HG02943 (cell line): ENCODE results near the gene TMEM150C.

Experiments
- ATAC-seq: cut with Tn5 transposase; IDR thresholded peaks from one replicate; pipeline ENCODE4 v1.9.1; 2021; ENCODE audit warnings: mild to moderate bottlenecking, low read depth, moderate library complexity; ENCODE audit not compliant: unreplicated experiment

The TMEM150C gene

GRCh38 chr4:82561786-82562563 lies at the start of gene TMEM150C:
TMEM150C (minus strand) TSS chr4:82561988; CDS start chr4:82504657, 57,331 bp downstream.
- no peak for ATAC-seq

- ATAC-seq, result no peak
Measured at GRCh38 chr4:82611527-82611926, 49.7 kb upstream of the TMEM150C start.

GRCh38 chr4:82610041-82610440 lies 48.3 kb upstream of the TMEM150C start:
- ATAC-seq, result no peak

- no peak for ATAC-seq
Measured at GRCh38 chr4:82606622-82607021, 44.8 kb upstream of the TMEM150C start.

GRCh38 chr4:82604522-82604921 lies 42.7 kb upstream of the TMEM150C start:
- ATAC-seq, result no peak

GRCh38 chr4:82601242-82602015 lies 39.6 kb upstream of the TMEM150C start:
- ATAC-seq, result no peak

- no peak for ATAC-seq
Measured at GRCh38 chr4:82599336-82599735, 37.5 kb upstream of the TMEM150C start.

- no peak for ATAC-seq
Measured at GRCh38 chr4:82594456-82594855, 32.7 kb upstream of the TMEM150C start.

GRCh38 chr4:82593411-82593810 lies 31.6 kb upstream of the TMEM150C start:
- ATAC-seq, result no peak

GRCh38 chr4:82592639-82593038 lies 30.9 kb upstream of the TMEM150C start:
- ATAC-seq, result no peak

GRCh38 chr4:82591592-82591991 lies 29.8 kb upstream of the TMEM150C start:
- no peak for ATAC-seq

GRCh38 chr4:82589756-82590155 lies 28.0 kb upstream of the TMEM150C start:
- no peak for ATAC-seq

- no peak for ATAC-seq
Measured at GRCh38 chr4:82588771-82589270, 27.0 kb upstream of the TMEM150C start.

- ATAC-seq, result no peak
Measured at GRCh38 chr4:82587826-82588540, 26.2 kb upstream of the TMEM150C start.

GRCh38 chr4:82585690-82586435 lies 24.1 kb upstream of the TMEM150C start:
- no peak for ATAC-seq

GRCh38 chr4:82584931-82585330 lies 23.1 kb upstream of the TMEM150C start:
- ATAC-seq, result no peak

- ATAC-seq, result no peak
Measured at GRCh38 chr4:82583897-82584587, 22.3 kb upstream of the TMEM150C start.

- ATAC-seq, result no peak
Measured at GRCh38 chr4:82579932-82580331, 18.1 kb upstream of the TMEM150C start.

GRCh38 chr4:82578935-82579334 lies 17.1 kb upstream of the TMEM150C start:
- ATAC-seq, result no peak

- ATAC-seq, result no peak
Measured at GRCh38 chr4:82577451-82577850, 15.7 kb upstream of the TMEM150C start.
